GM10266 (cell line): ENCODE measurements around the gene AMMECR1.
"Not testable (repeated sequence)": the region's sequence is repeated elsewhere in the genome, so short reads cannot be mapped to it uniquely, and the experiment has no call there.

ENCODE experiments used
- DNase-seq: peaks from one replicate; pipeline ENCODE4 v3.0.0; 2012; ENCODE audit errors: extremely low spot score
- TF ChIP-seq, protein P1 (sequence below): IDR thresholded peaks from 2 replicates; pipeline ENCODE4 v1.5.1; 2012; ENCODE audit warnings: mild to moderate bottlenecking, low read depth; ENCODE audit not compliant: control insufficient read depth, insufficient read depth; ENCODE audit errors: missing control alignments

AMMECR1 gene

GRCh38 chrX:110317820-110318663, at the start of gene AMMECR1:
Gene AMMECR1, minus strand, starts transcription at chrX:110318085. Its CDS starts 14 bp downstream, at chrX:110318071.
- TF ChIP-seq, protein P1, sequence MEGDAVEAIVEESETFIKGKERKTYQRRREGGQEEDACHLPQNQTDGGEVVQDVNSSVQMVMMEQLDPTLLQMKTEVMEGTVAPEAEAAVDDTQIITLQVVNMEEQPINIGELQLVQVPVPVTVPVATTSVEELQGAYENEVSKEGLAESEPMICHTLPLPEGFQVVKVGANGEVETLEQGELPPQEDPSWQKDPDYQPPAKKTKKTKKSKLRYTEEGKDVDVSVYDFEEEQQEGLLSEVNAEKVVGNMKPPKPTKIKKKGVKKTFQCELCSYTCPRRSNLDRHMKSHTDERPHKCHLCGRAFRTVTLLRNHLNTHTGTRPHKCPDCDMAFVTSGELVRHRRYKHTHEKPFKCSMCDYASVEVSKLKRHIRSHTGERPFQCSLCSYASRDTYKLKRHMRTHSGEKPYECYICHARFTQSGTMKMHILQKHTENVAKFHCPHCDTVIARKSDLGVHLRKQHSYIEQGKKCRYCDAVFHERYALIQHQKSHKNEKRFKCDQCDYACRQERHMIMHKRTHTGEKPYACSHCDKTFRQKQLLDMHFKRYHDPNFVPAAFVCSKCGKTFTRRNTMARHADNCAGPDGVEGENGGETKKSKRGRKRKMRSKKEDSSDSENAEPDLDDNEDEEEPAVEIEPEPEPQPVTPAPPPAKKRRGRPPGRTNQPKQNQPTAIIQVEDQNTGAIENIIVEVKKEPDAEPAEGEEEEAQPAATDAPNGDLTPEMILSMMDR, result no peak
- DNase-seq, result peak; percentile 78

DNA sequence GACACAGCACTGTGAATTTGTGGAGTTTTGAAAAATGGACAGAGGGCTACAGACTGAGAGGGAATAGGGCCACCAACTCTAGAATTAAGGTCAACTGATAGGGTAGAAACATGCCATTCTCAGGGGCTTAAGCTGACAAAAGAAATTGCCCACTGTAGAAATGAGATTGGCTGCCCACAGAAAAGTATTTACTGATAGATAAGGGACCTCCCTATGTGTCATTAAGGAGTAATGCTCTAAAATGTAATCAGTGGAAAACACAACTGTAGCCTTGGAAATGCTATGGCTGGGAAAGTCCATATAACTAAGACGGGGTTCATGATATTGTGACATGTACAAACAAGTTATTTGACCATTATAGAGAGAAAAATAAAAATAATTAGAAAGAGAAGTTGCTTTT, 45.4 kb upstream of the AMMECR1 start:
- no peak for DNase-seq
- TF ChIP-seq, protein P1, result no peak

GRCh38 chrX:110359273-110359672, 41.4 kb upstream of the AMMECR1 start:
- no peak for DNase-seq
- TF ChIP-seq, protein P1, result no peak

GRCh38 chrX:110358548-110358947, 40.7 kb upstream of the AMMECR1 start, which contains the start of gene RTL9:
Gene RTL9, plus strand, starts transcription at chrX:110358848. Its CDS starts 91,770 bp downstream, at chrX:110450618.
- no peak for DNase-seq
- TF ChIP-seq, protein P1, result no peak

DNA sequence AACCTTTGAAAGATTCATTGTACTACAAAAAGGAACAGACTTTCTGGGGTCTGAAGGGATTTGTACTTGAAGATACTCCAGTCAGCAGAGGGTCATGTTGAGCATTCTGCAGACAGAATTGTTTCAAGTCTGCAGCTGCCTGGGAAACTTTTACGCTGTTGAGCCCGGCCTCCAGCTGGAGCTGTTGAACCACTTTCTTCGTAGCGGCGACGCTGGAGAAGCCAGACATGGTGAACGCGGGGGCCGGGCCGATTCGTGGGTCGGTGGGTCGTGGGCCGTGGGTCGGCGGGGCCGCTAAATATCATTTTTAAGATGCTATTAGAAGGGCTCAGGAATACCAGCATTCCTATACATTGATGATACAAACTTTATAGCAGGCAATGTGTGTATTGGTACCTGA, 28.8 kb upstream of the AMMECR1 start:
- TF ChIP-seq, protein P1, result no peak
- DNase-seq, result no peak

GRCh38 chrX:110341189-110342035, 23.5 kb upstream of the AMMECR1 start:
- TF ChIP-seq, protein P1, result no peak
- DNase-seq, result no peak

- no peak for DNase-seq
Measured at GRCh38 chrX:110338935-110339334, 21.1 kb upstream of the AMMECR1 start.

GRCh38 chrX:110333458-110333857, 15.6 kb upstream of the AMMECR1 start:
- not testable (repeated sequence) for DNase-seq

More at GRCh38 chrX:110338935-110339334, 21.1 kb upstream of the AMMECR1 start:
- TF ChIP-seq, protein P1, result no peak
